NCI-H1436 (cell line): ENCODE measurements around the gene NGF.

Experiments used
- DNase-seq: peaks from one replicate; lab custom pipeline; 2025; lab: John Stamatoyannopoulos, UW

NGF gene

GRCh38 chr1:115239148-115239422 is 99.0 kb downstream of the NGF start:
- no peak for DNase-seq

GRCh38 chr1:115238336-115239147 is 99.5 kb downstream of the NGF start:
- DNase-seq, result no peak

DNA sequence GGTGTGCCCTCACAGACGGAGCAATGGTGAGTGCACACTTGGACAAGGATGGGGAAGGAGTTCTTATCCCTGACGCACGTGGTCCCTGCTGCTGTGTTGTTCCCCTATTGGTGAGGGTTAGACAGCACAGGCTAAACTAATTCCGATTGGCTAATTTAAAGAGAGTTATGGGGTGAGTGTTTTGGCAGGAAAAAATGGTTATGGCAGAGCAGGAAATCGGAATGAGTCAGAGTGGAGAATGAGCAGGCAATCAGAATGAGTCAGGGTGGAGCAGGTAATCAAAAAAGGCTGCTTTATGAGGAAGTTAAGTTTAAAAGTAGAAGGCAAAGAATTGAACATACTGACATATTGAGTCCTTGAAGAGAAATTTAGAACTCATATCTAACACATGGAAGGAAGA is 100.5 kb downstream of the NGF start:
- no peak for DNase-seq

DNA sequence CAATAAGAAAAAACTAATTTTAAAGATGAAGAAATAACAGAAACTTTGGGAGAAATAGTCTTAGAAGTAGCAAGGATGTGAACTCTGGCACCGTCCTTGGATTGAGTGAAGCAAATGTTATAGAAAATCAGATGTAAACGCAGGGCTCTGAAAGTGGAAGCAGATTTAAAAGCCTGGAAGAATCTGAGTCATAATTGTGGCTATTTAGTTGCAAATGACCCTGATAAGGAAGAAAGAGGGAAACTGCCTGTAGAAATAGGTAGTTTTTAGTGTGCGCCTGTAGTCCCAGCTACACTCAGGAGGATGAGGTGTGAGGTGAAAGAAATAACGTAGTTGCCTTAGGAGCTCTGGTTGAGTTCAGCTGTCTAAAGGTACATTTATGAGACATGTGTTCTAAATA is 101.0 kb downstream of the NGF start:
- DNase-seq, result no peak
